Measurements from ENCODE around the gene MALL.

MALL gene

GRCh38 chr2:110126086-110126773 is 10.6 kb upstream of the MALL start:
- TF ChIP-seq CTCF (IDR thresholded peaks at IDR 0.05; ENCODE audit: low read depth, low read length) = no peak
- H3K4me3 ChIP-seq (ENCODE audit: low read depth, low read length) = no peak overlapping the region

GRCh38 chr2:110124939-110125691 is 9.5 kb upstream of the MALL start:
- no peak overlapping the region for H3K4me3 ChIP-seq (ENCODE audit: low read depth, low read length)
- no peak for TF ChIP-seq CTCF (IDR thresholded peaks at IDR 0.05; ENCODE audit: low read depth, low read length)

GRCh38 chr2:110124038-110124825 is 8.6 kb upstream of the MALL start:
- TF ChIP-seq CTCF (IDR thresholded peaks at IDR 0.05; ENCODE audit: low read depth, low read length) = no peak
- H3K4me3 ChIP-seq (ENCODE audit: low read depth, low read length) = no peak overlapping the region

GRCh38 chr2:110121592-110121991 is 6.0 kb upstream of the MALL start:
- H3K4me3 ChIP-seq (ENCODE audit: low read depth, low read length) = no peak overlapping the region
- no peak for TF ChIP-seq CTCF (IDR thresholded peaks at IDR 0.05; ENCODE audit: low read depth, low read length)

GRCh38 chr2:110121052-110121334 is 5.4 kb upstream of the MALL start:
- no peak overlapping the region for H3K4me3 ChIP-seq (ENCODE audit: low read depth, low read length)
- no peak for TF ChIP-seq CTCF (IDR thresholded peaks at IDR 0.05; ENCODE audit: low read depth, low read length)

GRCh38 chr2:110120171-110121051 is 4.8 kb upstream of the MALL start:
- H3K4me3 ChIP-seq (ENCODE audit: low read depth, low read length) = no peak overlapping the region
- no peak for TF ChIP-seq CTCF (IDR thresholded peaks at IDR 0.05; ENCODE audit: low read depth, low read length)
